Right atrium auricular region (tissue), 2 donors: Measurements from ENCODE around the gene PPP2R2B. TPM values are rescaled to one million over a fixed set of nuclear protein-coding genes. Genes with fewer than 3 reads are reported as not detected.

Source experiments
- DNase-seq: peaks from one replicate; pipeline ENCODE4 v3.0.0-alpha.2; 2019; ENCODE audit warnings: low spot score
- H3K27ac ChIP-seq, 2 donors: fragments of 200-600 bp; sonication (generic); 1 replicate in 1 of 2; 2 replicates in 1 of 2; pipeline ENCODE4 v1.5.1; 2016 to 2019
- H3K27me3 ChIP-seq, 2 donors: fragments of 200-600 bp; sonication (generic); one replicate each; pipeline versions ENCODE4 v1.5.1 to v1.6.0; 2017 to 2019
- H3K36me3 ChIP-seq: fragments of 200-600 bp; sonication (generic); one replicate; pipeline ENCODE4 v1.5.1; 2016
- H3K4me1 ChIP-seq, 2 donors: fragments of 200-600 bp; sonication (generic); one replicate each; pipeline versions ENCODE4 v1.5.1 to v1.6.0; 2017 to 2019
- H3K4me3 ChIP-seq, 2 donors: fragments of 200-600 bp; sonication (generic); 1 replicate in 1 of 2; 2 replicates in 1 of 2; pipeline ENCODE4 v1.5.1; 2017 to 2019; ENCODE audit warnings: mild to moderate bottlenecking in 1 of 2, moderate library complexity in 1 of 2
- H3K9me3 ChIP-seq, 2 donors: fragments of 200-600 bp; sonication (generic); one replicate each; pipeline ENCODE4 v1.5.1; 2019
- total RNA-seq, 2 donors: library from RNA; depleted of rRNA; stranded (reverse); fragments of >200 nt; gene quantifications; one replicate each; pipeline ENCODE4 v1.1.0, GENCODE V29; 2016
- TF ChIP-seq, protein P1 (sequence below), 2 donors: fragments of 200-600 bp; sonication (generic); IDR thresholded peaks; one replicate each; pipeline ENCODE4 v1.5.1; 2019; ENCODE audit warnings: antibody characterized with exemption in 2 of 2

The PPP2R2B gene
- total RNA-seq, 2 donors from 2014 or later: 1.6 to 12.4 TPM

DNA sequence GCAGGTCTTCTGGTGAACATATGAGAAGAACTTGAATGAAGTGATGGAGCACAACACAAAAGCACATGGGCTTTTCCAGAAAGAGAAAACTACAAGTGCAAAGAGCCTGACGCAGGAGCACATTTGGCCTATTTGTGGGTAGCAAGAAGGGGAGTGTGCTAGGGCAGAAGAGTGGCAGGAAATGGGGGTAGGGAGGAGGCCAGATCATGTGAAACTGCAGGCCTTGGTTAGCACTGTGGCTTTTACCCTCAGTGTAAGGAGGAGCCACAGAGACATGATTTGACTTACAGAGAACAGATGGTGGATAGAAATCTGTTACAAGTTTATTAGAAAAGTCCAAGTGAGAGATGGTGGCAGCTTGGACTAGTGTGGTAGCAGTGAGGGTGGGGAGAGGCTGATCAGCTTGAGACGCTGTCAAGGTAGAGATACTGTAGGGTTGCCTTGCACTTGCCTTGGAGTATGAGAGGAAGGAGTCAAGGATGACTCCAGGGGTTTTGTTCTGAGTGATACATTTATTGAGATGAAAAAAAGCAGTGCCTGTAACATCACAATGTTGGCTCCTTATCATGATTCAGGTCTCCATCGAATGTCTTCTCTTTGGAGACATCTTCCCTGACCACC lies 126.7 kb downstream of the PPP2R2B start:
- Histone ChIP-seq H3K9me3 (peaks cover 0 to 4% of the 10 kb centered on the region in 2 donors), H3K27ac (no peak overlapping the region), H3K36me3 (no peaks in the 10 kb centered on the region), H3K4me3 (no peak overlapping the region), H3K27me3 (no peaks in the 10 kb centered on the region), H3K4me1 (no peaks in the 10 kb centered on the region)
- TF ChIP-seq, protein P1, sequence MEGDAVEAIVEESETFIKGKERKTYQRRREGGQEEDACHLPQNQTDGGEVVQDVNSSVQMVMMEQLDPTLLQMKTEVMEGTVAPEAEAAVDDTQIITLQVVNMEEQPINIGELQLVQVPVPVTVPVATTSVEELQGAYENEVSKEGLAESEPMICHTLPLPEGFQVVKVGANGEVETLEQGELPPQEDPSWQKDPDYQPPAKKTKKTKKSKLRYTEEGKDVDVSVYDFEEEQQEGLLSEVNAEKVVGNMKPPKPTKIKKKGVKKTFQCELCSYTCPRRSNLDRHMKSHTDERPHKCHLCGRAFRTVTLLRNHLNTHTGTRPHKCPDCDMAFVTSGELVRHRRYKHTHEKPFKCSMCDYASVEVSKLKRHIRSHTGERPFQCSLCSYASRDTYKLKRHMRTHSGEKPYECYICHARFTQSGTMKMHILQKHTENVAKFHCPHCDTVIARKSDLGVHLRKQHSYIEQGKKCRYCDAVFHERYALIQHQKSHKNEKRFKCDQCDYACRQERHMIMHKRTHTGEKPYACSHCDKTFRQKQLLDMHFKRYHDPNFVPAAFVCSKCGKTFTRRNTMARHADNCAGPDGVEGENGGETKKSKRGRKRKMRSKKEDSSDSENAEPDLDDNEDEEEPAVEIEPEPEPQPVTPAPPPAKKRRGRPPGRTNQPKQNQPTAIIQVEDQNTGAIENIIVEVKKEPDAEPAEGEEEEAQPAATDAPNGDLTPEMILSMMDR (IDR thresholded peaks at IDR 0.05): no peak
- no peak for DNase-seq

DNA sequence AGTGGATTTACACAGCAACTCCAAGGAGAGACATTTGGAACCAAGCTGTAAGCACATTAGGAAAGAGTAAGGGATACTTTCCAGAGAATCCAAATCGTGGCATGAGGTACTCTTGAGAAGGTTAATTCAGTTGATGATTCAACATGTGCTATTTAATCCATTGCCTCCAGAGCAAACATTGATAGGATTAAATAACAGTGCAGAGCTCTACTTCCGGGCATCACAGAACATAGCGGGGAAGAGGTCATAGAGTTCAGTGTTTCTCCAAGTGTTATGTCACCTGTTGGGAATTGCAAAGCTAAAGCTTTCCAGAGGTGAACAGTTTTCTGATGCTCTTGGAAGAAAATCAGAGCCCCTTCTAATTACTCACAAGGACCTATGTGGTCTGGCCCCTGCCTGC lies 127.5 kb downstream of the PPP2R2B start:
- no peaks in the 10 kb centered on the region for H3K27me3 ChIP-seq
- no peak for DNase-seq
- no peak overlapping the region for H3K4me3 ChIP-seq
- no peaks in the 10 kb centered on the region for H3K4me1 ChIP-seq
- H3K9me3 ChIP-seq: peaks cover 0 to 4% of the 10 kb centered on the region in 2 donors
- no peaks in the 10 kb centered on the region for H3K36me3 ChIP-seq
- TF ChIP-seq, protein P1 (IDR thresholded peaks at IDR 0.05): no peak
- no peak overlapping the region for H3K27ac ChIP-seq

DNA sequence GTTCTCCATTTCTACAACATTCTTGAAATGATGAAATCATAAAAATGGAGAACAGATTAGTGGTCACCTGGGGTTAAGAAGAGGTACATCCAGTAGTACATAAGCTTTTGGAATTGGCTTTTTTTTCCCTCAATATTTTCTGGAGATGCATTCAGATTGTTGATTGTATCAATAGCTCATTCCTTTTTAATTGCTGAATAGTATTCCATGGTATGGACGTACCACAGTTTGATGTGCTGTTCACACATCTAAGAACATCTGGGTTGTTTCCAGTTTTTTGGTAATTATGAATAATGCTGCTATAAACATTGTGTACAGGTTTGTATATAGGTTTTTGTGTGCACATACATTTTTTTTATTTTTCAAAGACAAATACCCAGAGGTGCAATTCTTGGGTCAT lies 130.0 kb downstream of the PPP2R2B start:
- no peaks in the 10 kb centered on the region for H3K4me1 ChIP-seq
- no peak overlapping the region for H3K4me3 ChIP-seq
- TF ChIP-seq, protein P1 (IDR thresholded peaks at IDR 0.05): no peak
- no peaks in the 10 kb centered on the region for H3K27me3 ChIP-seq
- peaks cover 0 to 4% of the 10 kb centered on the region in 2 donors for H3K9me3 ChIP-seq
- no peak for DNase-seq
- no peaks in the 10 kb centered on the region for H3K36me3 ChIP-seq
- no peak overlapping the region for H3K27ac ChIP-seq

DNA sequence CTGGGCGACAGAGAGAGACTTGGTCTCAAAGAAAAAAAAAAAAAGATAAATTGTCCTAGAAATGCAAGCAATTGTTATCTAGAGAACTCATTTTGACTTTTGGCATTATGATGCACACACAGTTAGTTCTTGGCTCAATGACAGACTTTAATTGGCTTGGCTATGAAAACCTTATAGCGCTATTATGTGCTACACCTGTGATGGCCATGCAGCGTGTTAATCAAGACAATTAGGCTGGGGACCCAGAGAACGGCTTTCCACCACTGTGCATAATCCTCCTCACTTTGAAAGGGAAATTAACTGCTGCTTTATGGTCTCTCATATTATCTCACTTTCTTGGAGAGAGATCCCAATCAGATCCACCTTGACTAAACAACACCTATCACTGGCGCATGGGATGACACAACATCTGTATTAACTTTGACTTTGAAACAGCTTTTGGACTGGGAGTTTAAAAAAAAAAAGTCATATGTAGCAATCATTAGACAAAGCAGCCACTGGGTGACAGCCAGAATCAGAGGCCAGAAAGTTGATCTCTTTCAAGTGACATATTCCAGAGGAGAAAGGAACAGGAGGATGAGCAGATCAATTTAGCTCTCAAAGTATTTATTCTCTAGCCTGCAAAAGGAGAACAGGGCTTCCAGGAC lies 132.5 kb downstream of the PPP2R2B start:
- no peaks in the 10 kb centered on the region for H3K4me1 ChIP-seq
- TF ChIP-seq, protein P1 (IDR thresholded peaks at IDR 0.05): no peak
- no peaks in the 10 kb centered on the region for H3K27me3 ChIP-seq
- H3K36me3 ChIP-seq: no peaks in the 10 kb centered on the region
- DNase-seq: no peak
- no peak overlapping the region for H3K4me3 ChIP-seq
- H3K27ac ChIP-seq: no peak overlapping the region
- peaks cover 0 to 4% of the 10 kb centered on the region in 2 donors for H3K9me3 ChIP-seq

DNA sequence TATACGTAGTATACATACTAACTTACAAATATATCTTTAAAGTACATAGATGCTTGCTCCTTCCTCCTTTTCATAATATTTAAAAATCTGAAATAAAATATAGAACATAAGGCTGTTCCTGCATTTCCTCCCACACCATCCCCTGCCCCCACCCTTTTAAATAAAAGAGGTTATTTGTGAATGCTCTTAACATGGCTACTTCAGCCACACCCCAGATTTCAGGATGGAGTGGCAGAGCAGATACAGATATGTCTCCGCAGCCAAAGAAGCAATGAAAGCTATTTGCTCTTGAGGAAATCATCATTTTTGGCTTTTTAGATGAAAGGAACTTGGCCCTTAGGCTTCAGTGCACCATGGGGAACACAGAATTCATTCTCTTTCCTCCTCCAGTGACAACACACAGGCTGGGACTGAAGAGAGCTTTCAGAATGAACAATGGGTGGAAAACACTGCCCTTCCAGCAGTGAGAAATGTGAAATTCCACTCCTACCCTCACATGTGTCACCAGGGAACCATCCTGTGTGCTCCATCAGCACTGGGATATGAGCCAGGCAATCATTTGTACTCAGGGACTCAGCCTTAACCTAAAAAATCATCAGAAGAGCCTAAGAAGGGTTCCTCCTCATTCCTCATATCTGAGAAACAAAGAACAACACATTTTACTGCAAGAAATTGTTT lies 134.3 kb downstream of the PPP2R2B start:
- Histone ChIP-seq H3K27ac (no peak overlapping the region), H3K36me3 (no peaks in the 10 kb centered on the region), H3K9me3 (peaks cover 0 to 4% of the 10 kb centered on the region in 2 donors), H3K4me1 (no peaks in the 10 kb centered on the region), H3K4me3 (no peak overlapping the region), H3K27me3 (no peaks in the 10 kb centered on the region)
- TF ChIP-seq, protein P1 (IDR thresholded peaks at IDR 0.05): no peak
- DNase-seq: no peak
